Stimulated activated CD4-positive, alpha-beta T cell treated with anti-CD3 and anti-CD28 coated beads, Interleukin-1b, Interleukin-23, amount 100 ng/mL, for 1 hour (primary cell): ENCODE measurements around the gene GOLPH3.
"Not testable (repeated sequence)": the region's sequence is repeated elsewhere in the genome, so short reads cannot be mapped to it uniquely, and the experiment has no call there.

Experiments used
- DNase-seq, 2 donors: peaks; one replicate each; pipeline ENCODE4 v3.0.0-alpha.2; 2020; ENCODE audit warnings: low read depth in 2 of 2

GOLPH3 gene

DNA sequence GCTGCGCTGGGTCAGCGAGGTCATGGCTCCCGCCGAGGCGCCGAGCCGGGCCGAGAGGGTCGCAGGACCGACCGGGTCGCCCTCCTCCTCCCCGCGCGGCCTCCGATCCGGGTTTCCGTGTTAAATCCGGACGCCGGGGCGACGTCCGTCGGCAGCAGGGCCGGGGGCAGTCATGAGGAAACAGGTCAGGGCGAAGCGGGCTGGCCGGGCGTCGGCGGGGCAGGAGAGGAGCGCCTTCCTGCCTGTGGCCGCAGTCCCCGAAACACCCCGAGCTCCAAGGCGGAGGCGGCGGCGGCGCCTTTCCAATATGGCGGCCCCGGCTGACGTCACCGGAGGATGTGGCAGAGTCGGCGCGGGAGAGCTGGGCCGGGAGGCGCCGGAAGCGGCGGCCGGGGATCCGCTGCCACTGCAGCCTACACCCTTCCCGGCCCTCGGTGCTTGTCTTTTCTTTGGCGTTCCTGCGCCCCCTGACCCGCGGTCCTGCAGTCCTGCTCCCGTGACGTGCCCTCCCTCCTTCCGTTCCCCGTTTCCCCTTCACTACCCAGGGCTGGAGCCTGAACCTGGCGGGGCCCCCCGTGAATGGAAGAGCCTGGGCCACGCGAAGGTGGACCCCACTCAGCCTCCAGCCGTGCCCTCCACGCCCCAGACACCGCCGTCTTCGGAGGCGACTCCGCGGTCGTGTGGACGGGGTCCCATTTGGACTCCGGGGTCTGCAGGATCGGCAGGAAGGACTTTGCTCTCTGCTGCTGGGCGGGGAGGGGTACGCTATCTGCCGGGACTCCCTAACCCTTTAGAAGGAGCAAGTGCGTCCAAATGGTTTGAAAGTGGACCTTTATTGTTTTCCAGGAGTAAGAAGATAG lies at the start of gene GOLPH3:
GOLPH3 (minus strand) TSS at position 309 of the 860 bp plus-strand sequence; CDS start at position 24, 285 bp downstream.
- DNase-seq: peak; percentile 63 to 87

DNA sequence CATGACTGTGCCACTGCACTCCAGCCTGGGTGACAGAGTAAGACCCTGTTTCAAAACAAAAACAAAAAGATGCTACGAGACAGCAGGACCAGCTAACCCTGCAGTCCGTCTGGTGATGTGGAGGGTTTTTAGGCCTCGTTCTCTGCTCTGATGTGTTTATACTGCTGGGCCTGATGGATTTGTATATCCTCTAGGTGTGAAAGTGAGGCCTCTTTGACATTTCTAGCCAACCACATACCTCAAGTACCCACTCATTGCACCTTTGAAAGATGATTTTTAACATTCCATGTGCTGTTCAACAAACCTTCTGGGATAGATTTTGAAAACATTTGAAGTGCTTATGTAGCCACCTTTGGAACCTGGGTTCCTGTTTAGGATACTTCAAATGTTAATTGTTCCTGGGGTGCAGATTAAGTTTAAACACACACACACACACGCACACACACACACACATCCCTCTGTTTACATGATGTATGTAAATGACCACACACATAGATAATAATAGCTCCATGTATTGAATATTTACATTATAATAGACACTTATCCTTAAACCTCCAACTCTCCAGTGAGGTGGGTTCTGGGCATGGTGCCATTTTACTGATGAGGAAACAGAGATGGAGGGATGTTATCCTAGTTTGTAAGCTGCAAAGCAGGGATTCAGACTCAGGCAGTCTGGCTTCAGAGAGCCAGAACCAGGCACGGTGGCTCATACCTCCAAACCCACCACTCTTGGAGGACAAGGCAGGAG lies 48.8 kb upstream of the GOLPH3 start:
- no peak for DNase-seq

DNA sequence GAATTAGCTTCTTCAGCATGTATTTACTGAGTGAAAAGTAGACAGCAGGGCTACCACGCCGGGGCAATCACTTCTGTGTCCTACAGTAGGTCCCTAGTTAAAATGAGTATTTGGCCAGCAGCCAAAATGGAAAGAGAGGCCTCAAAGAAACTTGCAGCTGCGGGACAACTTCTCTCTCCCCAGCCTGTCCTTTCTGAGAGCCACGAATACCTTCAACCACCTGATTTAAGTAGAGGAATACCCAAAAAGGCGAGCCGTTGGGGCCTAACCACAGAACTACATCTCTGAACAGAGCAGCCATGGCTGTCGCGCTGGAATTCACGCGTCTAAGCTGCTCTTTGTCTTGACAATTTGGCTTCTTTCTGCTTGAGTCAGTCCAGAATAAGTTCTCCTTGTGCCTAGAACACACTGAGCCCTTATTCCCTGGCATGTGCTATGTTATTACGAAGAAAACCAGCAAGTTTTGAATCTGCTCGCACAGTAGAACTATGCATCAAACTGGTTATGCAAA lies 43.8 kb upstream of the GOLPH3 start:
- no peak for DNase-seq

- DNase-seq: not testable (repeated sequence)
Measured at GRCh38 chr5:32214344-32214743, 40.2 kb upstream of the GOLPH3 start.

DNA sequence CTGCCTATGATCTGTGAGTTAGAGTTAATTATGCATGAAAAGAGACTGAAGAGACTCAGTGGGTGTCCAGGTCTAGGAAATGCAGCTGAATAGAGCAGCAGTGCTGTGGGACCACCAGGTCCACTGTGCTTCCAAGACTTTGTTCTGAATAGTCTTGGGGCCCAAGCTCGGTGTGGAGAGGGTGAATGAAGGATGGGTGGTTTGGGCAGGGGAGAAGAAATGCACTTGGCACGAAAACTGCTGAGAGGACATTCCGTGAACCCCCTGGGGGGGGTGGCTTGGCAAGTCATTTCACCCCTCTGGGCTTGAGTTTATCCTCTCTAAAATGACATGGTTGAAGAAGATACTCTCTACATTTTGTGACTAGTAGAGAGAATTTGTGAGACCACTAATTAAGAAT lies 36.0 kb upstream of the GOLPH3 start:
- DNase-seq: no peak

- not testable (repeated sequence) for DNase-seq
Measured at GRCh38 chr5:32208837-32209236, 34.7 kb upstream of the GOLPH3 start.

GRCh38 chr5:32207355-32207634 lies 33.2 kb upstream of the GOLPH3 start:
- no peak for DNase-seq

GRCh38 chr5:32206509-32207354 lies 32.6 kb upstream of the GOLPH3 start:
- DNase-seq: no peak

GRCh38 chr5:32206053-32206452 lies 31.9 kb upstream of the GOLPH3 start:
- DNase-seq: no peak

- no peak for DNase-seq
Measured at GRCh38 chr5:32202394-32202793, 28.3 kb upstream of the GOLPH3 start.

- no peak for DNase-seq
Measured at GRCh38 chr5:32201122-32201753, 27.1 kb upstream of the GOLPH3 start.

GRCh38 chr5:32197032-32197431 lies 22.9 kb upstream of the GOLPH3 start:
- DNase-seq: no peak

DNA sequence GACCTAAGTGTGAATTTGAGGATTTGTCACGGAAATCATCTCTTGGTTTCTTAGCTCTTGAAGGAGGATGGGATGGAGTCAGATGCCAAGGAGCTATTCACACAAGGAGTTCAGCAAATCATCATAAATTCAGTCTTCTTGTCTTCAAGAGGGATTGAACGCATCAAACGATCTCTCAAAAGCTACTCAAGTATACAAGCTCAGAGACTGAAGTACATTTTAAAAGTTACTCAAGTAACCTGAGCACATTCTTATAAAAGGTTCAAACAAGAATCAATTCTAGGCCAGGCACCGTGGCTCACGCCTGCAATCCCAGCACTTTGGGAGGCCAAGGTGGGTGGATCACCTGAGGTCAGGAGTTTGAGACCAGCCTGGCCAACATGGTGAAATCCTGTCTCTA lies 21.1 kb upstream of the GOLPH3 start:
- DNase-seq: no peak

- DNase-seq: no peak
Measured at GRCh38 chr5:32193591-32193990, 19.5 kb upstream of the GOLPH3 start.

GRCh38 chr5:32190095-32190494 lies 16.0 kb upstream of the GOLPH3 start:
- no peak for DNase-seq

DNA sequence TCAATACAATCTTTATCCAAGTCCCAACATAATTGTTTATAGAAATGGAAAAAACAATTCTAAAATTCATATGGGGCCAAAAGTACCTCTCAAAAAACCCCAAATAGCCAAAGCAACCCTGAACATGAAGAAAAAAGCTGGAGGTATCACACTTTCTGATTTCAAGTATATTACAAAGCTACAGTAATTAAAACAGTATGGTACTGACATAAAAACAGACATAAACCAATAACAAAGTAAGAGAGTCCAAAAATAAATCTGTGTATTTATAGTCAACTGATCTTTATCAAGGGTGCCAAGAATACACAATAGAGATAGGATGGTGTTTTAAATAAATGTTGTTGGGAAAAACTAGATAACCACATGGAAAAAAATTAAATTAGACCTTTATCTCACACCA lies 13.6 kb upstream of the GOLPH3 start:
- DNase-seq: no peak

DNA sequence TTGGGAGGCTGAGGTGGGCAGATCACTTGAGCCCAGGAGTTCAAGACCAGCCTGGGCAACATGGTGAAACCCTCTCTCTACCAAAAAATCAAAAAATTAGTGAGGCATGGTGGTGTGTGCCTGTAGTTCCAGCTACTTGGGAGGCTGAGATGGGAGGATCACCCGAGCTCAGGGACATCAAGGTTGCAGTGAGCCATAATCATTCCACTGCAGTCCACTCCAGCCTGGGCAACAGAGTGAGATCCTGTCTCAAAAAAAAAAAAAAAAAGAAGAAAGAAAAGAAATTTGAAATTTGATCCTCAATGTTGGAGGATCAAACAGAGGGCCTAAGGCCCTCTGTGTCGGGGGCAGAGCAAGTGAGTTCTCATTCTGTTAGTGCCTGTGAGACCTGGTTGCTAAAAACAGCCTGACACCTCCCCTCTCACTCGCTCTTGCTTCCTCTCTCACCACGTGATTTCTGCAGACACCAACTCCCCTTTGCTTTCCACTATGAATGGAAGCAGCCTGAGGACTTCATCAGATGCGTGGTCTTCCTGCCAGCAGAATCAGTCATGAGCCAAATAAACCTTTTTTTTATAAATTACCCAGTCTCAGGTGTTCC lies 8.4 kb upstream of the GOLPH3 start:
- no peak for DNase-seq

DNA sequence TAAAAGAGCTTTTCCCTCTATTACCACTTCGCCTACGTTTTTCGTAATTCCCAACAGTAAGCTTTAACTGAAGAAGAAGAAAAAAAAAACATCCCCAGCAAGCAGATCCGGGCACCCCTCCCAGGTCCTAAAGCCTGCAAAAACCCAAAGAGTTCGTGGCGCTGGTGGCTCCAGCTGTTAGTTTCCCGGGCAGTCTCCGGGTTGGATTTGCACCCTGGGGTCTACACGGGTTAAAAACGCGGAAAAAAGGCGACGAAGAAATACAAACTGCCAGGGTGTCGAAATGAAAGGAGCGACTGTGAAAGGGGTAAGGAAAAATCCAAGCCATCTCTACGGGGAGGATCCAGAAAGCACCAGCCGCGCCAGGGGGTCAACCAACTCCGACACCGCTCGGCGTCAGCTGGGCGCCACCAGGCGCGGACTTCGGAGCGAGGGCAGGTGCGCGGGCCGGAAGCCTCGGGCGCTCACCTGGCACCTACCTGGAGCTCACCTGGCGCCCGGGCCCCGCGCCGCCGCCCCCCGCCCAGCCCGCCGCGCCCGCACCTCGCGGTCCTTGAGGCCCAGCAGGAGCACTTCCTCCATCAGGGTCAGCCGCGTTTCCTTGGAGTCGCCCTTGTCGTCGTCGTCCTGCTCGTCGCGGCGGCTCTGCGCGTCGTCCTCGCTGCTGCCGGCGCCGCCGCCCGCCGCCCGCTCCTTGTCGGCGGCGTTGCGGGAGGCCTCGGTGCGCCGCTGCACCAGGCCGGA lies 680 bp downstream of the GOLPH3 start:
- DNase-seq: no peak

GRCh38 chr5:32172923-32173266 lies 1.2 kb downstream of the GOLPH3 start:
- no peak for DNase-seq

DNA sequence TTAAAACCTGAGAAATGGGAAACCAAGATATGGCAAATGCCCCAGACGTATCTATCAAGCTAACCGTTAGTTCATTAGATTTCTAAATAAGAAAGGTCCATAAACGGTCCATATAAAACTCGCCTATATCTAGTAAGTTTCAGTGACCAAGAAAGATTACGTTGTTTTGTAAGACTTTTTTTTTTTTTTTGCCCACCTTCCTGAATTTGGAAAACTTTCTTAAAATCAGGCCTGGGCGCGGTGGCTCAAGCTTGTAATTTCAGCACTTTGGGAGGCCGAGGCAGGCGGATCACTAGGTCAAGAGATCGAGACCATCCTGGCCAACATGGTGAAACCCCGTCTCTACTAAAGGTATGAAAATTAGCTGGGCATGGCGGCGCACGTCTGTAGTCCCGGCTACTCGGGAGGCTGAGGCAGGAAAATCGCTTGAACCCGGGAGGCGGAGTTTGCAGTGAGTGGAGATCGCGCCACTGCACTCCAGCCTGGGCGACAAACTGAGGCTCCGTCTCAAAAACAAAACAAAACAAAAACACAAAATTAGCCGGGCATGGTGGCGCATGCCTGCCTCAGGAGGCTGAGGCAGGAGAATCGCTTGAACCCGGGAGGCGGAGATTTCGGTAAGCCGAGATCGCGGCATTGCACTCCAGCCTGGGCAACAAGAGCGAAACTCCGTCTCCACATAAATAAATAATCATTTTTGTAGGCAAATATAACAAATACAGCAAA lies 1.8 kb downstream of the GOLPH3 start:
- DNase-seq: not testable (repeated sequence)
